HCT116 (cell line): ENCODE measurements around the gene HDAC1. TPM values are rescaled to one million over a fixed set of nuclear protein-coding genes. Genes with fewer than 3 reads are reported as not detected.

Source experiments
- ATAC-seq: fragments of 200-7000 bp; cut with Tn5 transposase; 2 replicates; pipeline ENCODE4 v1.9.1; 2020; ENCODE audit warnings: mild to moderate bottlenecking, moderate library complexity
- BruUV-seq: library from RNA; stranded (reverse); fragments of 400-500 nt; replicated peaks from 2 replicates; lab custom pipeline; 2021; lab: Mats Ljungman, UMichigan
- CTCF ChIA-PET: fragments of 300-600 bp; sonication (Branson Sonifier 250); formaldehyde crosslinking; loops from one replicate; lab custom pipeline; 2021; ENCODE audit warnings: antibody characterized with exemption; lab: Charles Lee
- POLR2A ChIA-PET: fragments of 300-600, 350-600 bp; sonication (Branson Sonifier 250); formaldehyde crosslinking; loops from one replicate; lab custom pipeline; 2021; ENCODE audit warnings: antibody characterized with exemption; lab: Charles Lee
- RAD21 ChIA-PET, 2 experiments: fragments of 300-600 bp; sonication (Branson Sonifier 250); formaldehyde crosslinking; loops; one replicate each; lab custom pipeline; 2023; ENCODE audit warnings: low total read pairs in 2 of 2; ENCODE audit not compliant: uncharacterized antibody in 2 of 2, unreplicated experiment in 2 of 2, low non-redundant PET in 1 of 2; lab: Charles Lee
- DNase-seq: peaks from one replicate; pipeline ENCODE4 v3.0.0-alpha.2; 2010; ENCODE audit warnings: low read depth, low spot score
- H2AFZ ChIP-seq: fragments of 200-600 bp; shearing (Covaris generic), sonication (generic); 2 replicates; pipeline ENCODE4 v1.6.1; 2017; ENCODE audit warnings: low read depth, mixed run types, mixed read lengths, antibody characterized with exemption, low read length; ENCODE audit not compliant: poor library complexity, severe bottlenecking
- H3K27ac ChIP-seq: 2 replicates; pipeline ENCODE4 v1.5.1; 2012; ENCODE audit warnings: low read depth, low read length
- H3K27me3 ChIP-seq: fragments of 200-600 bp; sonication (generic); 2 replicates; pipeline ENCODE4 v1.6.1; 2016; ENCODE audit warnings: mixed run types, low read length, mixed read lengths; ENCODE audit not compliant: insufficient read depth
- H3K36me3 ChIP-seq, 2 experiments: fragments of 200-500 bp in 1 of 2; fragments of 200-600 bp in 1 of 2; sonication (Bioruptor generic) in 1 of 2; sonication (generic) in 1 of 2; 2 replicates each; pipeline versions ENCODE4 v1.5.1 to v1.6.1; 2014 to 2016; ENCODE audit warnings: low read length in 2 of 2, inconsistent platforms in 1 of 2, mixed read lengths in 1 of 2, mixed run types in 1 of 2; ENCODE audit not compliant: insufficient read depth in 2 of 2, control insufficient read depth in 1 of 2
- H3K4me1 ChIP-seq, 2 experiments: fragments of 200-600 bp in 1 of 2; sonication (generic) in 1 of 2; 2 replicates each; pipeline versions ENCODE4 v1.5.1 to v1.6.1; 2012 to 2017; ENCODE audit warnings: low read length in 2 of 2, inconsistent platforms in 1 of 2, mild to moderate bottlenecking in 1 of 2, mixed read lengths in 1 of 2, mixed run types in 1 of 2, moderate library complexity in 1 of 2; ENCODE audit not compliant: insufficient read depth in 2 of 2, control insufficient read depth in 1 of 2
- H3K4me2 ChIP-seq: fragments of 200-600 bp; sonication (generic); 2 replicates; pipeline ENCODE4 v1.6.1; 2017; ENCODE audit warnings: mixed run types, low read length, mixed read lengths
- H3K4me3 ChIP-seq, 2 experiments: fragments of 200-600 bp in 1 of 2; sonication (generic) in 1 of 2; replicated peaks in 1 of 2; 2 replicates each; pipeline ENCODE4 v1.5.1; 2011 to 2016; ENCODE audit warnings: low read length in 2 of 2, control low read depth in 1 of 2, low read depth in 1 of 2, mild to moderate bottlenecking in 1 of 2, mixed read lengths in 1 of 2, mixed run types in 1 of 2
- H3K79me2 ChIP-seq: fragments of 200-600 bp; sonication (generic); 2 replicates; pipeline ENCODE4 v1.6.1; 2017; ENCODE audit warnings: mild to moderate bottlenecking, mixed run types, low read length, moderate library complexity, mixed read lengths; ENCODE audit not compliant: insufficient read depth
- H3K9ac ChIP-seq: fragments of 200-600 bp; sonication (generic); 2 replicates; pipeline ENCODE4 v1.6.1; 2016; ENCODE audit warnings: low read length, mixed read lengths
- H3K9me2 ChIP-seq: fragments of 200-600 bp; sonication (generic), shearing (Covaris generic); 2 replicates; pipeline ENCODE4 v1.6.1; 2017; ENCODE audit warnings: mixed run types, mild to moderate bottlenecking, moderate library complexity; ENCODE audit not compliant: insufficient read depth
- H3K9me3 ChIP-seq, 2 experiments: fragments of 200-500 bp in 1 of 2; fragments of 200-600 bp in 1 of 2; sonication (Bioruptor generic) in 1 of 2; sonication (generic) in 1 of 2; 2 replicates each; pipeline ENCODE4 v1.6.1; 2014 to 2017; ENCODE audit warnings: low read length in 2 of 2, mixed read lengths in 2 of 2, inconsistent platforms in 1 of 2, low read depth in 1 of 2, mild to moderate bottlenecking in 1 of 2, mixed run types in 1 of 2, moderate library complexity in 1 of 2; ENCODE audit not compliant: control insufficient read depth in 1 of 2, insufficient read depth in 1 of 2
- H4K20me1 ChIP-seq: fragments of 200-600 bp; sonication (generic), shearing (Covaris generic); 2 replicates; pipeline ENCODE4 v1.6.1; 2017; ENCODE audit warnings: mixed run types, mild to moderate bottlenecking, moderate library complexity; ENCODE audit not compliant: insufficient read depth
- CBX3 ChIP-seq: IDR thresholded peaks from 2 replicates; pipeline ENCODE4 v1.6.1; 2012; ENCODE audit warnings: low read depth
- CEBPB ChIP-seq: IDR thresholded peaks from 2 replicates; pipeline ENCODE4 v1.6.1; 2012; ENCODE audit warnings: low read depth
- CTCF ChIP-seq, 3 experiments: fragments of 200-600 bp in 1 of 3; sonication (generic) in 1 of 3; IDR thresholded peaks in 2 of 3; conservative IDR thresholded peaks in 1 of 3; 2 replicates each; pipeline ENCODE4 v1.5.1; 2012 to 2017; ENCODE audit warnings: low read depth in 2 of 3, low read length in 2 of 3, antibody characterized with exemption in 1 of 3, borderline replicate concordance in 1 of 3, control low read depth in 1 of 3, mild to moderate bottlenecking in 1 of 3, mixed read lengths in 1 of 3, mixed run types in 1 of 3, moderate library complexity in 1 of 3; ENCODE audit not compliant: insufficient read depth in 1 of 3
- EGR1 ChIP-seq: IDR thresholded peaks from 2 replicates; pipeline ENCODE4 v1.6.1; 2012; ENCODE audit warnings: low read depth
- EZH2phosphoT487 ChIP-seq: fragments of 200-600 bp; IDR thresholded peaks from 2 replicates; pipeline ENCODE4 v1.6.1; 2018; ENCODE audit warnings: antibody characterized with exemption, borderline replicate concordance
- FOSL1 ChIP-seq: IDR thresholded peaks from 2 replicates; pipeline ENCODE4 v1.6.1; 2012; ENCODE audit warnings: low read depth
- JUND ChIP-seq: IDR thresholded peaks from 2 replicates; pipeline ENCODE4 v1.6.1; 2012
- POLR2A ChIP-seq: IDR thresholded peaks from 2 replicates; pipeline ENCODE4 v1.7.0; 2011; ENCODE audit warnings: borderline replicate concordance; ENCODE audit not compliant: insufficient read depth, insufficient read length; ENCODE audit errors: extremely low read depth
- POLR2AphosphoS5 ChIP-seq: IDR thresholded peaks from 2 replicates; pipeline ENCODE4 v1.6.1; 2011; ENCODE audit warnings: mild to moderate bottlenecking, low read depth, low read length, moderate library complexity
- RAD21 ChIP-seq: IDR thresholded peaks from 2 replicates; pipeline ENCODE4 v1.6.1; 2012; ENCODE audit warnings: low read depth, mild to moderate bottlenecking
- REST ChIP-seq: IDR thresholded peaks from 2 replicates; pipeline ENCODE4 v1.6.1; 2012; ENCODE audit warnings: low read depth
- SP1 ChIP-seq: IDR thresholded peaks from 2 replicates; pipeline ENCODE4 v1.6.1; 2012; ENCODE audit warnings: low read depth
- SRF ChIP-seq: IDR thresholded peaks from 2 replicates; pipeline ENCODE4 v1.6.1; 2012; ENCODE audit warnings: low read depth
- TCF7L2 ChIP-seq: IDR thresholded peaks from 2 replicates; pipeline ENCODE4 v1.7.0; 2011; ENCODE audit warnings: borderline replicate concordance, inconsistent platforms; ENCODE audit not compliant: insufficient read depth, insufficient read length; ENCODE audit errors: extremely low read depth
- YY1 ChIP-seq: IDR thresholded peaks from 2 replicates; pipeline ENCODE4 v1.6.1; 2011; ENCODE audit warnings: low read length, low read depth, moderate library complexity, mild to moderate bottlenecking; ENCODE audit not compliant: insufficient replicate concordance; ENCODE audit errors: extremely low read depth
- ZBTB33 ChIP-seq: IDR thresholded peaks from 2 replicates; pipeline ENCODE4 v1.6.1; 2011; ENCODE audit warnings: mild to moderate bottlenecking, low read length, moderate library complexity; ENCODE audit not compliant: insufficient replicate concordance; ENCODE audit errors: extremely low read depth
- intact Hi-C: fragments of 100-400 bp; cut with micrococcal nuclease; formaldehyde crosslinking; loops from 2 replicates; pipeline ENCODE4 v1.10.0; 2022
- total RNA-seq: library from RNA; stranded (reverse); gene quantifications from one replicate; pipeline ENCODE4 v1.2.1, GENCODE V29; 2021; ENCODE audit not compliant: unreplicated experiment

HDAC1 gene
- total RNA-seq, 1 experiment from 2014 or later: 232 TPM

- DNase-seq (no peak), ATAC-seq (no peak)
- Histone ChIP-seq H3K27ac (no peak overlapping the region), H3K9ac (no peak overlapping the region), H3K4me3 (no peak overlapping the region), H3K4me1 (peaks cover 3 to 12% of the 10 kb centered on the region in 2 experiments), H3K79me2 (no peaks in the 10 kb centered on the region), H3K4me2 (no peak overlapping the region), H3K9me3 (no peaks in the 10 kb centered on the region), H2AFZ (no peak overlapping the region), H3K27me3 (no peaks in the 10 kb centered on the region), H4K20me1 (no peaks in the 10 kb centered on the region), H3K36me3 (no peaks in the 10 kb centered on the region), H3K9me2 (no peaks in the 10 kb centered on the region)
- POLR2A ChIA-PET: no interaction called here
- TF ChIP-seq TCF7L2 (no peak), REST (no peak), RAD21 (no peak), SP1 (no peak), CEBPB (no peak), CBX3 (no peak), SRF (no peak), CTCF (IDR thresholded peaks at IDR 0.05 in 2 of 3, conservative IDR thresholded peaks at IDR 0.05 in 1 of 3; ENCODE audit: borderline replicate concordance in 1 of 3, insufficient read depth in 1 of 3, low read depth in 2 of 3, low read length in 2 of 3) (no peak), YY1 (no peak), EZH2phosphoT487 (no peak), ZBTB33 (no peak), EGR1 (no peak), JUND (no peak), FOSL1 (no peak), POLR2AphosphoS5 (no peak), POLR2A (no peak)
- CTCF ChIA-PET: no interaction called here
- no TSS peak for BruUV-seq
- RAD21 ChIA-PET: no interaction called here
- intact Hi-C loops: no loop called here
These were observed 6.2 kb upstream of the HDAC1 start for GRCh38 chr1:32285658-32286057.
